Activated B cell treated with CpG ODN at 0.5 μM for 24 hours (primary cell): Measurements from ENCODE around the gene HSF2. TPM values are rescaled to one million over a fixed set of nuclear protein-coding genes. Genes with fewer than 3 reads are reported as not detected.
"Not testable (repeated sequence)": the region's sequence is repeated elsewhere in the genome, so short reads cannot be mapped to it uniquely, and the experiment has no call there.

Experiments used
- ATAC-seq: fragments of 200-7000 bp; cut with Tn5 transposase; one replicate; pipeline ENCODE4 v1.10.0; 2021; ENCODE audit warnings: low read depth, mild to moderate bottlenecking, moderate library complexity
- CTCF ChIA-PET: fragments of 350-600 bp; sonication (Branson Sonifier 250); formaldehyde crosslinking; loops from one replicate; lab custom pipeline; 2021; ENCODE audit warnings: antibody characterized with exemption; lab: Charles Lee
- POLR2A ChIA-PET: fragments of 350-600 bp; sonication (Branson Sonifier 250); formaldehyde crosslinking; loops from one replicate; lab custom pipeline; 2021; ENCODE audit warnings: antibody characterized with exemption; lab: Charles Lee
- DNase-seq: peaks from one replicate; pipeline ENCODE4 v3.0.0; 2022
- H3K27ac Mint-ChIP-seq: one replicate; pipeline ENCODE4 v1.8.0; 2020; ENCODE audit warnings: mixed read lengths
- H3K27me3 Mint-ChIP-seq: one replicate; pipeline ENCODE4 v1.8.0; 2021; ENCODE audit warnings: mixed read lengths
- H3K36me3 Mint-ChIP-seq: one replicate; pipeline ENCODE4 v1.8.0; 2021; ENCODE audit warnings: low read depth, mixed read lengths
- H3K4me1 Mint-ChIP-seq: one replicate; pipeline ENCODE4 v1.8.0; 2021; ENCODE audit warnings: mixed read lengths
- H3K4me3 Mint-ChIP-seq: one replicate; pipeline ENCODE4 v1.8.0; 2020; ENCODE audit warnings: mild to moderate bottlenecking, mixed read lengths
- H3K9me3 Mint-ChIP-seq: one replicate; pipeline ENCODE4 v1.8.0; 2020; ENCODE audit warnings: mixed read lengths
- CTCF ChIP-seq: fragments of 200-600 bp; IDR thresholded peaks from one replicate; pipeline ENCODE4 v1.8.0; 2022; ENCODE audit warnings: antibody characterized with exemption, mild to moderate bottlenecking
- intact Hi-C: fragments of 100-400 bp; cut with micrococcal nuclease; formaldehyde crosslinking; loops from one replicate; pipeline ENCODE4 v1.15.1; 2024
- total RNA-seq: library from RNA; stranded (reverse); gene quantifications from 2 replicates; pipeline ENCODE4 v1.2.3, GENCODE V29; 2022

Gene HSF2
- total RNA-seq, 1 donor from 2014 or later = 9.0 TPM

- POLR2A ChIA-PET = no interaction called here
- intact Hi-C loops = no loop called here
- Mint-ChIP-seq H3K4me1 (peaks cover 3% of the 10 kb centered on the region), H3K36me3 (peaks cover 83% of the 10 kb centered on the region), H3K27me3 (no peaks in the 10 kb centered on the region), H3K4me3 (no peak overlapping the region), H3K27ac (no peak overlapping the region), H3K9me3 (peaks cover 11% of the 10 kb centered on the region)
- no peak for TF ChIP-seq CTCF
- DNase-seq (no peak), ATAC-seq (no peak)
- CTCF ChIA-PET = no interaction called here
Measured at GRCh38 chr6:122438975-122439374, 39.5 kb downstream of the HSF2 start.

GRCh38 chr6:122445274-122445673 lies 45.8 kb downstream of the HSF2 start:
- no peaks in the 10 kb centered on the region for H3K9me3 Mint-ChIP-seq
- intact Hi-C loops = no loop called here
- H3K4me3 Mint-ChIP-seq = no peak overlapping the region
- H3K27ac Mint-ChIP-seq = no peak overlapping the region
- peaks cover 82% of the 10 kb centered on the region for H3K36me3 Mint-ChIP-seq
- no peaks in the 10 kb centered on the region for H3K27me3 Mint-ChIP-seq
- ATAC-seq (no peak), DNase-seq (no peak)
- ChIA-PET CTCF (interaction anchor here (0.7 kb wide), 1 partner anchor 14 kb away, joined by 4 read pairs; no protein-coding TSS in a partner anchor), POLR2A (no interaction called here)
- peaks cover 6% of the 10 kb centered on the region for H3K4me1 Mint-ChIP-seq
- no peak for TF ChIP-seq CTCF

- intact Hi-C loops = no loop called here
- Mint-ChIP-seq H3K36me3 (peaks cover 83% of the 10 kb centered on the region), H3K4me1 (peaks cover 3% of the 10 kb centered on the region), H3K4me3 (no peak overlapping the region), H3K27me3 (no peaks in the 10 kb centered on the region), H3K27ac (peak overlapping the region; percentile 19), H3K9me3 (no peaks in the 10 kb centered on the region)
- no peak for ATAC-seq
- POLR2A ChIA-PET = no interaction called here
- CTCF ChIA-PET = no interaction called here
- no peak for DNase-seq
- no peak for TF ChIP-seq CTCF
Measured at GRCh38 chr6:122449069-122449468, 49.6 kb downstream of the HSF2 start.

- no peaks in the 10 kb centered on the region for H3K9me3 Mint-ChIP-seq
- peaks cover 87% of the 10 kb centered on the region for H3K36me3 Mint-ChIP-seq
- peaks cover 5% of the 10 kb centered on the region for H3K4me1 Mint-ChIP-seq
- no peaks in the 10 kb centered on the region for H3K27me3 Mint-ChIP-seq
- DNase-seq = no peak
- no peak for ATAC-seq
- intact Hi-C loops = no loop called here
- H3K4me3 Mint-ChIP-seq = no peak overlapping the region
- ChIA-PET POLR2A (no interaction called here), CTCF (no interaction called here)
- no peak overlapping the region for H3K27ac Mint-ChIP-seq
- TF ChIP-seq CTCF = no peak
Measured at GRCh38 chr6:122452509-122452908, 53.1 kb downstream of the HSF2 start.

GRCh38 chr6:122454673-122455072 lies 55.2 kb downstream of the HSF2 start:
- Mint-ChIP-seq H3K27ac (no peak overlapping the region), H3K9me3 (no peaks in the 10 kb centered on the region), H3K4me3 (no peak overlapping the region), H3K27me3 (no peaks in the 10 kb centered on the region), H3K4me1 (peaks cover 22% of the 10 kb centered on the region), H3K36me3 (peaks cover 78% of the 10 kb centered on the region)
- TF ChIP-seq CTCF = no peak
- POLR2A ChIA-PET = no interaction called here
- CTCF ChIA-PET = no interaction called here
- intact Hi-C loops = no loop called here
- no peak for DNase-seq
- no peak for ATAC-seq

GRCh38 chr6:122455116-122455515 lies 55.7 kb downstream of the HSF2 start:
- H3K9me3 Mint-ChIP-seq, ATAC-seq, POLR2A ChIA-PET, H3K4me3 Mint-ChIP-seq, H3K27me3 Mint-ChIP-seq, CTCF ChIA-PET, H3K27ac Mint-ChIP-seq, intact Hi-C loops, DNase-seq: not testable (repeated sequence)
- peaks cover 73% of the 10 kb centered on the region for H3K36me3 Mint-ChIP-seq
- peaks cover 27% of the 10 kb centered on the region for H3K4me1 Mint-ChIP-seq
